Brain microvascular endothelial cell (primary cell): Measurements from ENCODE around the gene WDR86.
A peak's percentile ranks its signal among the peaks of the same experiment; 100 is the strongest.

Source experiments
- DNase-seq: peaks from one replicate; pipeline ENCODE4 v3.0.0-alpha.2; 2020
- H3K27ac ChIP-seq: fragments of 250-450 bp; sonication (Bioruptor Pico); 2 replicates; pipeline ENCODE4 v1.5.1; 2020; ENCODE audit warnings: mild to moderate bottlenecking, moderate library complexity
- H3K27me3 ChIP-seq: fragments of 250-450 bp; sonication (Bioruptor Pico); replicated peaks from 2 replicates; pipeline ENCODE4 v1.5.1; 2020; ENCODE audit warnings: mild to moderate bottlenecking
- H3K36me3 ChIP-seq: fragments of 250-450 bp; sonication (Bioruptor Pico); replicated peaks from 2 replicates; pipeline ENCODE4 v1.5.1; 2020; ENCODE audit warnings: mild to moderate bottlenecking
- H3K4me3 ChIP-seq: 2 replicates; pipeline ENCODE4 v1.5.1; 2011; ENCODE audit warnings: low read depth, mild to moderate bottlenecking, control low read depth, low read length, moderate library complexity
- in situ Hi-C: cut with HindIII; loops from 2 replicates; pipeline ENCODE4 v1.10.0; 2017; ENCODE audit warnings: low sequenced_read_pairs, low pct_ligation_motif_present
- TF ChIP-seq, protein P1 (sequence below): IDR thresholded peaks from 2 replicates; pipeline ENCODE4 v1.5.1; 2011; ENCODE audit warnings: low read depth, mild to moderate bottlenecking, moderate library complexity, low read length, control low read depth, inconsistent platforms; ENCODE audit errors: missing control alignments

Gene WDR86

DNA sequence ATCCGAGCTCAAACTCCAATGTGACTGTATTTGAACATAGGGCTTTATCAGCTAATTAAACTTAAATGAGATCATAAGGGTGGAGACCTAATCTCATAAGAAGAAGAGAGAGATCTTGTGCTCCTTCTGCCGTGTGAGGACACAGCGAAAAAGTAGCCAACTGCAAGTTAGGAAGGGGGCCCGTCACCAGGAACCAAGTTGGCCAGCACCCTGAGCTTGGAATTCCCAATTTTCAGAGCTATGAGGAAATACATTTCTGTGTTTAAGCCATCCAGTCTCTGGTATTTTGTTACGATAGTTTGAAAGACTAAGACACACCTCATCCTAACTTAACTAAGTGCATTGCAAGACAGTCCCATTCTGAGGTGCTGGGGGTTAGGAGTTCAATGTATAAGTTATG is 14.1 kb upstream of the WDR86 start:
- DNase-seq, result no peak
- Histone ChIP-seq H3K36me3 (no peaks in the 10 kb centered on the region), H3K4me3 (no peak overlapping the region), H3K27ac (no peak overlapping the region), H3K27me3 (no peaks in the 10 kb centered on the region)
- in situ Hi-C loops, result no loop called here
- TF ChIP-seq, protein P1, sequence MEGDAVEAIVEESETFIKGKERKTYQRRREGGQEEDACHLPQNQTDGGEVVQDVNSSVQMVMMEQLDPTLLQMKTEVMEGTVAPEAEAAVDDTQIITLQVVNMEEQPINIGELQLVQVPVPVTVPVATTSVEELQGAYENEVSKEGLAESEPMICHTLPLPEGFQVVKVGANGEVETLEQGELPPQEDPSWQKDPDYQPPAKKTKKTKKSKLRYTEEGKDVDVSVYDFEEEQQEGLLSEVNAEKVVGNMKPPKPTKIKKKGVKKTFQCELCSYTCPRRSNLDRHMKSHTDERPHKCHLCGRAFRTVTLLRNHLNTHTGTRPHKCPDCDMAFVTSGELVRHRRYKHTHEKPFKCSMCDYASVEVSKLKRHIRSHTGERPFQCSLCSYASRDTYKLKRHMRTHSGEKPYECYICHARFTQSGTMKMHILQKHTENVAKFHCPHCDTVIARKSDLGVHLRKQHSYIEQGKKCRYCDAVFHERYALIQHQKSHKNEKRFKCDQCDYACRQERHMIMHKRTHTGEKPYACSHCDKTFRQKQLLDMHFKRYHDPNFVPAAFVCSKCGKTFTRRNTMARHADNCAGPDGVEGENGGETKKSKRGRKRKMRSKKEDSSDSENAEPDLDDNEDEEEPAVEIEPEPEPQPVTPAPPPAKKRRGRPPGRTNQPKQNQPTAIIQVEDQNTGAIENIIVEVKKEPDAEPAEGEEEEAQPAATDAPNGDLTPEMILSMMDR, result no peak

GRCh38 chr7:151423226-151423625 is 13.4 kb upstream of the WDR86 start:
- no peak for DNase-seq
- in situ Hi-C loops, result no loop called here
- H3K27me3 ChIP-seq, result no peaks in the 10 kb centered on the region
- H3K27ac ChIP-seq, result no peak overlapping the region
- H3K4me3 ChIP-seq, result no peak overlapping the region
- TF ChIP-seq, protein P1, result no peak
- no peaks in the 10 kb centered on the region for H3K36me3 ChIP-seq

DNA sequence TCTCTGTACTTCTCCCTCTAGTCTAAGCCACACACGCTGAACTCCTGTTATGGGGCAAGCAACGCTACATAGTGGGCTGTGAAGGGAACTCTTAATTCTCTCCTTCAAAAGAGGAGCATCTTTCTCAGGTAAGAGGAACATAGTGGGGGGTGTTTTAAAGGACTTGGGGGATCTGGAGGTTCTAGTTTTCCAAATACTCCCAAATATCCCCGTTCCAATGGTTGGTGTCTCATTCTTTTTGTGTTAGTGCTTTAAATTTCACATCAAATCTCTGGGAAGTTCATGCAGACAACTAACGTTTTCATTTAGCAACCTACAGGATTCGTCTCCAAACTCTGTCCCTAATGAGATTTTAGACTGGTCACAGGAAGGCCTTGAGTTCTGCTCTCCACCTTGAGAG is 12.4 kb upstream of the WDR86 start:
- no peak overlapping the region for H3K4me3 ChIP-seq
- in situ Hi-C loops, result no loop called here
- no peaks in the 10 kb centered on the region for H3K27me3 ChIP-seq
- TF ChIP-seq, protein P1, result no peak
- no peak overlapping the region for H3K27ac ChIP-seq
- no peaks in the 10 kb centered on the region for H3K36me3 ChIP-seq
- DNase-seq, result no peak

GRCh38 chr7:151420144-151420543 is 10.3 kb upstream of the WDR86 start:
- no peak overlapping the region for H3K27ac ChIP-seq
- TF ChIP-seq, protein P1, result no peak
- DNase-seq, result no peak
- H3K4me3 ChIP-seq, result no peak overlapping the region
- in situ Hi-C loops, result no loop called here
- peaks cover 1% of the 10 kb centered on the region for H3K27me3 ChIP-seq
- no peaks in the 10 kb centered on the region for H3K36me3 ChIP-seq

DNA sequence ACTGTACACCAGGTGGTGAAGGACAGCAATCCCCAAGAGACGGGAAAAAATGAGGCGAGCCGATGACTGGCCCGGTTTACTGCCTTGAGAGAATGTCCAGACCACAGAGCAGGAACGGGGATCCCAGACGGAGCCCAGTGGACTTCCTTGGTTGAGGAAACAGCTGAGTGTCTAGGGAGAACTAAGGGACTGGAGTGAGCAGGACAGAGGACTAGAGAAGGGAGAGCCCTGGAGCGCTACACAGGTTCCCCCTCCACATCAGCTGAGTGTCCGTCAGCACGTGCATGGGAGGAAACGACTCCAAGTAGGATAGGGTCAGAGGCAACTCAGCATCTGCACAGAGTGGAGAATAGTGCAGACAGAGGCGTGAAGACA is 7.1 kb upstream of the WDR86 start:
- H3K27me3 ChIP-seq, result peaks cover 17% of the 10 kb centered on the region
- DNase-seq, result peak; percentile 18
- no peak overlapping the region for H3K4me3 ChIP-seq
- in situ Hi-C loops, result no loop called here
- H3K36me3 ChIP-seq, result no peaks in the 10 kb centered on the region
- H3K27ac ChIP-seq, result no peak overlapping the region
- TF ChIP-seq, protein P1, result no peak

GRCh38 chr7:151416112-151416940 is 6.5 kb upstream of the WDR86 start:
- Histone ChIP-seq H3K27ac (no peak overlapping the region), H3K27me3 (peaks cover 23% of the 10 kb centered on the region), H3K36me3 (no peaks in the 10 kb centered on the region), H3K4me3 (no peak overlapping the region)
- TF ChIP-seq, protein P1, result no peak
- in situ Hi-C loops, result no loop called here
- no peak for DNase-seq
